Endothelial cell of umbilical vein (primary cell): Measurements from ENCODE around the gene GRK4. TPM values are rescaled to one million over a fixed set of nuclear protein-coding genes. Genes with fewer than 3 reads are reported as not detected.

Experiments used
- BruUV-seq: library from RNA; stranded (reverse); fragments of 400-500 nt; replicated peaks from 2 replicates; lab custom pipeline; 2021; lab: Mats Ljungman, UMichigan
- CTCF ChIA-PET: fragments of 300-600, 350-600 bp; sonication (Branson Sonifier 250); formaldehyde crosslinking; loops from one replicate; lab custom pipeline; 2021; ENCODE audit warnings: antibody characterized with exemption, inconsistent platforms; lab: Charles Lee
- POLR2A ChIA-PET: fragments of 300-600, 350-600 bp; sonication (Branson Sonifier 250); formaldehyde crosslinking; loops from one replicate; lab custom pipeline; 2021; ENCODE audit warnings: antibody characterized with exemption, inconsistent platforms; lab: Charles Lee
- DNase-seq: peaks from one replicate; pipeline ENCODE4 v3.0.0-alpha.2; 2011; ENCODE audit warnings: low read depth, low spot score
- FAIRE-seq: peaks from 2 replicates; lab custom pipeline; 2011; peaks lifted over from hg19 to GRCh38; lab: Jason Lieb, UNC
- H2AFZ ChIP-seq: 2 replicates; pipeline ENCODE4 v1.6.0; 2012; ENCODE audit warnings: low read depth, low read length, control low read depth, inconsistent platforms
- H3K27ac ChIP-seq: 2 replicates; pipeline ENCODE4 v1.5.1; 2011; ENCODE audit warnings: low read depth, mild to moderate bottlenecking, control low read depth, low read length, moderate library complexity; ENCODE audit not compliant: insufficient read depth
- H3K27me3 ChIP-seq, 2 experiments: 2 replicates each; pipeline versions ENCODE4 v1.6.0 to v1.6.1; 2011; ENCODE audit warnings: low read length in 2 of 2, mixed read lengths in 1 of 2; ENCODE audit not compliant: control insufficient read depth in 2 of 2, insufficient read depth in 2 of 2
- H3K36me3 ChIP-seq, 2 experiments: 2 replicates in 1 of 2; 3 replicates in 1 of 2; pipeline ENCODE4 v1.5.1; 2011; ENCODE audit warnings: low read length in 2 of 2, mild to moderate bottlenecking in 1 of 2, moderate library complexity in 1 of 2; ENCODE audit not compliant: control insufficient read depth in 2 of 2, insufficient read depth in 2 of 2; ENCODE audit errors: extremely low read depth in 1 of 2
- H3K4me1 ChIP-seq: 3 replicates; pipeline ENCODE4 v1.5.1; 2011; ENCODE audit warnings: mild to moderate bottlenecking, low read length; ENCODE audit not compliant: control insufficient read depth, insufficient read depth; ENCODE audit errors: extremely low read depth
- H3K4me2 ChIP-seq: 2 replicates; pipeline ENCODE4 v1.6.1; 2011; ENCODE audit warnings: low read length, control low read depth, mixed read lengths; ENCODE audit not compliant: insufficient read depth
- H3K4me3 ChIP-seq, 3 experiments: fragments of 200-600 bp in 1 of 3; sonication (generic), shearing (Covaris generic) in 1 of 3; replicated peaks in 1 of 3; 2 replicates each; pipeline ENCODE4 v1.5.1; 2011 to 2016; ENCODE audit warnings: control low read depth in 3 of 3, low read length in 3 of 3, mild to moderate bottlenecking in 2 of 3, inconsistent platforms in 1 of 3, low read depth in 1 of 3, moderate library complexity in 1 of 3; ENCODE audit not compliant: insufficient read depth in 1 of 3
- H3K79me2 ChIP-seq: 2 replicates; pipeline ENCODE4 v1.6.0; 2012; ENCODE audit warnings: low read length, inconsistent platforms; ENCODE audit not compliant: control insufficient read depth, insufficient read depth
- H3K9ac ChIP-seq: replicated peaks from 2 replicates; pipeline ENCODE3; 2011; ENCODE audit warnings: low read length, control low read depth; ENCODE audit not compliant: insufficient read depth; ENCODE audit errors: extremely low read depth
- H3K9me1 ChIP-seq: replicated peaks from 3 replicates; pipeline ENCODE4 v1.6.0; 2011; ENCODE audit warnings: mild to moderate bottlenecking, low read length; ENCODE audit not compliant: control insufficient read depth, insufficient read depth; ENCODE audit errors: extremely low read depth
- H3K9me3 ChIP-seq: replicated peaks from 2 replicates; pipeline ENCODE4 v1.5.1; 2012; ENCODE audit warnings: low read length, inconsistent platforms; ENCODE audit not compliant: control insufficient read depth, insufficient read depth
- H4K20me1 ChIP-seq: replicated peaks from 2 replicates; pipeline ENCODE3; 2011; ENCODE audit warnings: mild to moderate bottlenecking, low read length; ENCODE audit not compliant: control insufficient read depth, insufficient read depth; ENCODE audit errors: extremely low read depth
- FOS ChIP-seq: IDR thresholded peaks from 2 replicates; pipeline ENCODE4 v1.6.1; 2011; ENCODE audit warnings: mild to moderate bottlenecking, low read length, moderate library complexity, borderline replicate concordance; ENCODE audit not compliant: insufficient read depth
- JUN ChIP-seq: IDR thresholded peaks from 2 replicates; pipeline ENCODE4 v1.6.1; 2011; ENCODE audit warnings: borderline replicate concordance, low read depth; ENCODE audit not compliant: insufficient read length, insufficient read depth
- MYC ChIP-seq: IDR thresholded peaks from one replicate; pipeline ENCODE4 v1.6.1; 2011; ENCODE audit warnings: mild to moderate bottlenecking, low read depth, low read length
- POLR2AphosphoS5 ChIP-seq: IDR thresholded peaks from 2 replicates; pipeline ENCODE4 v1.6.1; 2012; ENCODE audit warnings: low read depth, mild to moderate bottlenecking, control low read depth, low read length, moderate library complexity; ENCODE audit not compliant: insufficient read depth
- dilution Hi-C: fragments of 300-500 bp; cut with MboI; formaldehyde crosslinking; loops from one replicate; pipeline ENCODE4 v1.15.0; 2019; ENCODE audit warnings: low sequenced_read_pairs; ENCODE audit not compliant: extremely low pct_ligation_motif_present
- intact Hi-C: fragments of 100-400 bp; cut with micrococcal nuclease; formaldehyde crosslinking; loops from one replicate; pipeline ENCODE4 v1.10.0; 2022
- polyA plus RNA-seq, 4 experiments: library from polyadenylated mRNA; depleted of rRNA in 3 of 4; stranded (reverse) in 3 of 4; unstranded in 1 of 4; fragments of >200 nt; gene quantifications; 2 replicates each; pipeline versions ENCODE4 v1.2.1 to v1.2.3, GENCODE V29; 2011 to 2012; ENCODE audit warnings: missing spikeins in 1 of 4
- total RNA-seq: library from RNA; stranded (reverse); gene quantifications from 2 replicates; pipeline ENCODE4 v1.2.3, GENCODE V29; 2021
- TF ChIP-seq, protein P1 (sequence below): IDR thresholded peaks from 2 replicates; pipeline ENCODE4 v1.6.1; 2011; ENCODE audit not compliant: insufficient read depth, insufficient read length
- TF ChIP-seq, protein P2 (sequence below), 2 donors: IDR thresholded peaks; 1 replicate in 1 of 2; 2 replicates in 1 of 2; pipeline ENCODE4 v1.5.1; 2011; ENCODE audit warnings: low read length in 2 of 2, mild to moderate bottlenecking in 2 of 2, moderate library complexity in 2 of 2, control low read depth in 1 of 2, inconsistent platforms in 1 of 2, low read depth in 1 of 2; ENCODE audit not compliant: insufficient read depth in 1 of 2; ENCODE audit errors: extremely low read depth in 1 of 2

The GRK4 gene
- total and polyA plus RNA-seq, 2 donors (not counting 3 experiments of a cell fraction or from before 2014, with no cell fraction given): 3.1 to 6.3 TPM

DNA sequence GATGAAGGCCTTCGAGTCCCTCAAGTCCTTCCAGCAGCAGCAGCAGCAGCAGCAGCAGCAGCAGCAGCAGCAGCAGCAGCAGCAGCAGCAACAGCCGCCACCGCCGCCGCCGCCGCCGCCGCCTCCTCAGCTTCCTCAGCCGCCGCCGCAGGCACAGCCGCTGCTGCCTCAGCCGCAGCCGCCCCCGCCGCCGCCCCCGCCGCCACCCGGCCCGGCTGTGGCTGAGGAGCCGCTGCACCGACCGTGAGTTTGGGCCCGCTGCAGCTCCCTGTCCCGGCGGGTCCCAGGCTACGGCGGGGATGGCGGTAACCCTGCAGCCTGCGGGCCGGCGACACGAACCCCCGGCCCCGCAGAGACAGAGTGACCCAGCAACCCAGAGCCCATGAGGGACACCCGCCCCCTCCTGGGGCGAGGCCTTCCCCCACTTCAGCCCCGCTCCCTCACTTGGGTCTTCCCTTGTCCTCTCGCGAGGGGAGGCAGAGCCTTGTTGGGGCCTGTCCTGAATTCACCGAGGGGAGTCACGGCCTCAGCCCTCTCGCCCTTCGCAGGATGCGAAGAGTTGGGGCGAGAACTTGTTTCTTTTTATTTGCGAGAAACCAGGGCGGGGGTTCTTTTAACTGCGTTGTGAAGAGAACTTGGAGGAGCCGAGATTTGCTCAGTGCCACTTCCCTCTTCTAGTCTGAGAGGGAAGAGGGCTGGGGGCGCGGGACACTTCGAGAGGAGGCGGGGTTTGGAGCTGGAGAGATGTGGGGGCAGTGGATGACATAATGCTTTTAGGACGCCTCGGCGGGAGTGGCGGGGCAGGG, 111.7 kb downstream of the GRK4 start:
- Histone ChIP-seq H3K27me3 (no peaks in the 10 kb centered on the region), H3K9ac (peak overlapping the region; percentile 92), H3K36me3 (no peaks in the 10 kb centered on the region), H2AFZ (peak overlapping the region; percentile 80), H3K79me2 (peaks cover 39% of the 10 kb centered on the region), H4K20me1 (peaks cover 5% of the 10 kb centered on the region), H3K4me1 (peaks cover 13% of the 10 kb centered on the region), H3K9me1 (no peaks in the 10 kb centered on the region), H3K4me2 (peak overlapping the region; percentile 100), H3K4me3 (peak overlapping the region; percentile 55 to 86 (median 79)), H3K9me3 (no peaks in the 10 kb centered on the region), H3K27ac (peak overlapping the region; percentile 78)
- intact Hi-C loops (loop anchor here (1.0 to 5.0 kb wide), 2 partner anchors 28 to 217 kb away; partner anchors contain the start of gene RGS12), dilution Hi-C loops (no loop called here)
- ChIA-PET CTCF (interaction anchor here (0.6 to 1.5 kb wide), 2 partner anchors 61 to 400 kb away, joined by 3 to 6 read pairs; no protein-coding TSS in a partner anchor), POLR2A (no interaction called here)
- DNase-seq (peak; percentile 85), FAIRE-seq (peak; percentile 53)
- TF ChIP-seq JUN (no peak), FOS (no peak), MYC (no peak), POLR2AphosphoS5 (no peak)
- TF ChIP-seq, protein P1, sequence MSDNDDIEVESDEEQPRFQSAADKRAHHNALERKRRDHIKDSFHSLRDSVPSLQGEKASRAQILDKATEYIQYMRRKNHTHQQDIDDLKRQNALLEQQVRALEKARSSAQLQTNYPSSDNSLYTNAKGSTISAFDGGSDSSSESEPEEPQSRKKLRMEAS: no peak
- TF ChIP-seq, protein P2, sequence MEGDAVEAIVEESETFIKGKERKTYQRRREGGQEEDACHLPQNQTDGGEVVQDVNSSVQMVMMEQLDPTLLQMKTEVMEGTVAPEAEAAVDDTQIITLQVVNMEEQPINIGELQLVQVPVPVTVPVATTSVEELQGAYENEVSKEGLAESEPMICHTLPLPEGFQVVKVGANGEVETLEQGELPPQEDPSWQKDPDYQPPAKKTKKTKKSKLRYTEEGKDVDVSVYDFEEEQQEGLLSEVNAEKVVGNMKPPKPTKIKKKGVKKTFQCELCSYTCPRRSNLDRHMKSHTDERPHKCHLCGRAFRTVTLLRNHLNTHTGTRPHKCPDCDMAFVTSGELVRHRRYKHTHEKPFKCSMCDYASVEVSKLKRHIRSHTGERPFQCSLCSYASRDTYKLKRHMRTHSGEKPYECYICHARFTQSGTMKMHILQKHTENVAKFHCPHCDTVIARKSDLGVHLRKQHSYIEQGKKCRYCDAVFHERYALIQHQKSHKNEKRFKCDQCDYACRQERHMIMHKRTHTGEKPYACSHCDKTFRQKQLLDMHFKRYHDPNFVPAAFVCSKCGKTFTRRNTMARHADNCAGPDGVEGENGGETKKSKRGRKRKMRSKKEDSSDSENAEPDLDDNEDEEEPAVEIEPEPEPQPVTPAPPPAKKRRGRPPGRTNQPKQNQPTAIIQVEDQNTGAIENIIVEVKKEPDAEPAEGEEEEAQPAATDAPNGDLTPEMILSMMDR (IDR thresholded peaks at IDR 0.05; ENCODE audit: extremely low read depth in 1 of 2, insufficient read depth in 1 of 2, low read depth in 1 of 2, low read length in 2 of 2): no peak
- TSS peak; percentile 90 for BruUV-seq
